Epithelial cell of proximal tubule (primary cell): ENCODE measurements around the gene ICAM5. TPM values are rescaled to one million over a fixed set of nuclear protein-coding genes. Genes with fewer than 3 reads are reported as not detected.
"Not testable (repeated sequence)": the region's sequence is repeated elsewhere in the genome, so short reads cannot be mapped to it uniquely, and the experiment has no call there.

Experiments used
- DNase-seq: peaks from one replicate; pipeline ENCODE4 v3.0.0-alpha.2; 2011; ENCODE audit warnings: low read depth
- H3K4me3 ChIP-seq: 2 replicates; pipeline ENCODE4 v1.5.1; 2011; ENCODE audit warnings: low read depth, mild to moderate bottlenecking, low read length
- total RNA-seq: library from RNA; depleted of rRNA; stranded (reverse); fragments of >200 nt; gene quantifications from 2 replicates; pipeline ENCODE4 v1.2.3, GENCODE V29; 2015
- TF ChIP-seq, protein P1 (sequence below): conservative IDR thresholded peaks from 2 replicates; pipeline ENCODE4 v1.5.1; 2012; ENCODE audit warnings: low read depth, mild to moderate bottlenecking, low read length

ICAM5 gene
- total RNA-seq, 1 donor from 2014 or later, result not detected

DNA sequence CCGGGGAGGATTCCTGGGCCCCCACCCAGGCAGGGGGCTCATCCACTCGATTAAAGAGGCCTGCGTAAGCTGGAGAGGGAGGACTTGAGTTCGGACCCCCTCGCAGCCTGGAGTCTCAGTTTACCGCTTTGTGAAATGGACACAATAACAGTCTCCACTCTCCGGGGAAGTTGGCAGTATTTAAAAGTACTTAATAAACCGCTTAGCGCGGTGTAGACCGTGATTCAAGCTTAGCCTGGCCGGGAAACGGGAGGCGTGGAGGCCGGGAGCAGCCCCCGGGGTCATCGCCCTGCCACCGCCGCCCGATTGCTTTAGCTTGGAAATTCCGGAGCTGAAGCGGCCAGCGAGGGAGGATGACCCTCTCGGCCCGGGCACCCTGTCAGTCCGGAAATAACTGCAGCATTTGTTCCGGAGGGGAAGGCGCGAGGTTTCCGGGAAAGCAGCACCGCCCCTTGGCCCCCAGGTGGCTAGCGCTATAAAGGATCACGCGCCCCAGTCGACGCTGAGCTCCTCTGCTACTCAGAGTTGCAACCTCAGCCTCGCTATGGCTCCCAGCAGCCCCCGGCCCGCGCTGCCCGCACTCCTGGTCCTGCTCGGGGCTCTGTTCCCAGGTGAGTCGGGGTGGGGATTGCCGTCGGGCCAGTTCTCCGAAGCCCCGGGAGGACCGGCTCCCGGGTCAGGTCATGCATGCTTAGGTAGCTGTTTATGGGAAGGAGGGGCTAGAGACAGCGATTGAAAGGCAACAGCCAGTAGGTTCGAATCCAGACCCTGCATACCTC, 18.9 kb upstream of the ICAM5 start, which contains the start of gene ICAM1:
Gene ICAM1, plus strand, starts transcription at position 505 of the 779 bp plus-strand sequence. Its CDS starts 40 bp downstream, at position 545.
- peak; percentile 53 for DNase-seq
- H3K4me3 ChIP-seq, result peak within 1 kb of the TSS; percentile 70
- TF ChIP-seq, protein P1, sequence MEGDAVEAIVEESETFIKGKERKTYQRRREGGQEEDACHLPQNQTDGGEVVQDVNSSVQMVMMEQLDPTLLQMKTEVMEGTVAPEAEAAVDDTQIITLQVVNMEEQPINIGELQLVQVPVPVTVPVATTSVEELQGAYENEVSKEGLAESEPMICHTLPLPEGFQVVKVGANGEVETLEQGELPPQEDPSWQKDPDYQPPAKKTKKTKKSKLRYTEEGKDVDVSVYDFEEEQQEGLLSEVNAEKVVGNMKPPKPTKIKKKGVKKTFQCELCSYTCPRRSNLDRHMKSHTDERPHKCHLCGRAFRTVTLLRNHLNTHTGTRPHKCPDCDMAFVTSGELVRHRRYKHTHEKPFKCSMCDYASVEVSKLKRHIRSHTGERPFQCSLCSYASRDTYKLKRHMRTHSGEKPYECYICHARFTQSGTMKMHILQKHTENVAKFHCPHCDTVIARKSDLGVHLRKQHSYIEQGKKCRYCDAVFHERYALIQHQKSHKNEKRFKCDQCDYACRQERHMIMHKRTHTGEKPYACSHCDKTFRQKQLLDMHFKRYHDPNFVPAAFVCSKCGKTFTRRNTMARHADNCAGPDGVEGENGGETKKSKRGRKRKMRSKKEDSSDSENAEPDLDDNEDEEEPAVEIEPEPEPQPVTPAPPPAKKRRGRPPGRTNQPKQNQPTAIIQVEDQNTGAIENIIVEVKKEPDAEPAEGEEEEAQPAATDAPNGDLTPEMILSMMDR, result no peak

DNA sequence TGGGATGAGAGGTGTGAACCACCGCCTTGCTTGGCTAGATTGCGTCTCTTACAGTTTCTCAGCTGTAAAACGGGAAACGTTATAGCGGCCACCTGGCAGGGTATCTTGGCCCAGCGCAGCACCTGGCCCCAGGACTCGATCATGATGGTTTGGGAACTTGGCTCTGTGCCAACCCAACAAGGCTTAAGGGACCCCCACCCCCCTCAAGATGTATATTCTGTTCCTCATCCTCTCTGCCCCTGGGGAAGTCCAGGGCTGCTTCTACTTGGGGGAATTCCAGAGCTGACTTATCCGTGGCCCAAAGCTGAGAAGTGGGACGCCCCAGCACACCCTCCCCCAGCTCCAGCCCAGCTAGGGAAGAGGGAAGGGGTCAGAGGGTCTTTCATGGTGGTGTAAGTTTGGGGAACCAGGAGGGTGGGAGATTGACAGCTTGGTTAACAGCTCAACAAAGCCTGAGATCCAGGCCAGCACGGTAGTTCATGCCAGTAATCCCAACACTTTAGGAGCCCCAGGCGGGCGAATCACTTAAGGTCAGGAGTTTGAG, 18.1 kb upstream of the ICAM5 start:
- peak overlapping the region; percentile 70 for H3K4me3 ChIP-seq
- TF ChIP-seq, protein P1, result no peak
- no peak for DNase-seq

DNA sequence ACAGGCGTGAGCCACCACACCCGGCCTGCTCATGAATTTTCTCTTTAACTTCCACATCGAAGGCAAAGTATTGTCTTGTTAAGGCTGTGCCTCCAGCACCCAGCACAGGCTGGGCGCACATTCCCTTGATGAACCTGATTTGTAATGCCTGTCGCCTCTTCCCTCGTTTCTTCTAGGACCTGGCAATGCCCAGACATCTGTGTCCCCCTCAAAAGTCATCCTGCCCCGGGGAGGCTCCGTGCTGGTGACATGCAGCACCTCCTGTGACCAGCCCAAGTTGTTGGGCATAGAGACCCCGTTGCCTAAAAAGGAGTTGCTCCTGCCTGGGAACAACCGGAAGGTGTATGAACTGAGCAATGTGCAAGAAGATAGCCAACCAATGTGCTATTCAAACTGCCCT, 15.2 kb upstream of the ICAM5 start:
- no peak overlapping the region for H3K4me3 ChIP-seq
- TF ChIP-seq, protein P1, result no peak
- DNase-seq, result no peak

DNA sequence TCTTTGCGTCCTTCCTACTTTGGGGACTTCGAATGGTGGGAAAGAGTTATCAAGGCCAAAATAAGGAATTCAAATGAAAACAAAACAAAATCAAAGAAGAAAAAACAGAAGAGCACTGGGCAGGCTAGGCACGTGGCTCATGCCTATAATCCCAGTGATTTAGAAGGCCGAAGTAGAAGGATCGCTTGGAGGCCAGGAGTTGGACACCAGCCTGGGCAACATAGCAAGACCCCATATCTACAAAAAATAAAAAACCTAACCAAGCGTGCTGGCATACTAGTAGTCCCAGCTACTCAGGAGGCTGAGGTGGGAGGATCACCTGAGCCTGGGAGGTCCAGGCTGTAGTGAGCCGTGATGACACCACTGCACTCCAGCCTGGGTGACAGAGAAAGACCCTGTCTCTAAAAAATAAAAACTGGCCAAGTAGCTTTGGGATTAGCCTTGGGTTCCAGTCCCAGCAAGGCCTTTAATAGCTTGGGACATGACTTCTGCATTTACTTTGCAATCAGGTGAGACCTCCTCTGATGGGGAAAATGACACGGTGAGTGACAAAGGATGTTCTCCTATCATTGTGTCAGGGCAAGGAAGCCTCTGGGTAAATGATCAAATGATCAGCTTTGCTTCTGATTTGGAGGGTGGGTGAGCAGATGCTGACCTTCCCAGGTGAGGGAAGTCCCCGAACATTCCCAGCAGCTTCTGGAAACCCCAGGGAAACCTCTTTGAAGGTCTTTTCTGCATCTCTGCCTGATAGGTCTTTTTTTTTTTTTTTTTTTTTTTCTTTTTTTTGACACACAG, 11.8 kb upstream of the ICAM5 start:
- TF ChIP-seq, protein P1, result no peak
- no peak overlapping the region for H3K4me3 ChIP-seq
- DNase-seq, result no peak

DNA sequence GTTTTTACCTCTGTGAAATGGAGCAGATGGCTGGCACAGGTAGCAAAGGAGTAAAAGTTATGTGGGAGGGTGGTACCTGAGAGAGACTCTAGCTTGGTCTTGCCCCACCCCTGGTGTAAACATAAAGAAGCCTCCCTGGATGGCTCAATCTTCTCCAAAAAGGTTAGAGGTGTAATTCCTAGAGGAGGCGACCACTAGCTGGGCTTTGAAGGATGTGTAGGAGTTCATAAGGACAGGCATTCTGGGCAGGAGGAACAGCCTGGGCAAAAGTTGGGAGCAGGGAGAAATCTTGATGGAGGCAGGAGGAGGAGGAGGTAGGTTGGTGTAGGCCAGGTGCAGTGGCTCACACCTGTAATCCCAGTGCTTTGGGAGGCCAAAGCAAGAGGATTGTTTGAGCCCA, 10.8 kb upstream of the ICAM5 start:
- no peak overlapping the region for H3K4me3 ChIP-seq
- DNase-seq, result no peak
- TF ChIP-seq, protein P1, result no peak

DNA sequence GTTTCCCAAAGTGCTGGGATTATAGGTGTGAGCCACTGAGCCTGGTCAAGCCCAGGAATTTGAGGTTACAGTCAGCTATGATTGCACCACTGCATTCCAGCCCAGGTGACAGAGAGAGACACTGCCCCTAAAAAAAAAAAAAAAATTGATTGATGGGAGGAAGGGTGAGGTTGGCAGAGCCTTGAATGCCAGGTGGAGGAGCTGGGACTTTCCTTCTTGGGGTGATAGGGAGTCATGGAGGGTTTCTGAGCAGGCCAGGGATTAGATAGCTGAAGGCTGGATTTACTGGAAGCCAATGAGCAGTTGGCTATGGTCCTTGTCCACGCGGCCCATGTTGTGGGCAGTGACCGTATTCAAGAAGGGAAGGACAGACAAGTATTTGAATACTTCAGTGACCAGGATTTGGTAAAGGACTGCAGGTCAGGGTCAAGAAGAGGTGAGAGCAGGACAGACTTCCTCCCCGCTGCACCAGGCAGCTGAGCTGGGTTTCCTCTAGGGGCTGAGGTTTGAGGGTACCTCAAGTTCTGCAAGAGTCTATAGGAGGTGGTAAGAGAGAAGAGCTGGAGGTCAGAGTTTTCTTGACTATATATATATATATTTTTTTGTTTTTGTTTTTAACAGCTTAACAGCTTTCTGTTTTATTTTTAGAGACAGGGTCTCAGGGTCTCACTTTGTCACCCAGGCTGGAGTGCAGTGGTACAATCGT, 9.9 kb upstream of the ICAM5 start:
- H3K4me3 ChIP-seq, result no peak overlapping the region

DNA sequence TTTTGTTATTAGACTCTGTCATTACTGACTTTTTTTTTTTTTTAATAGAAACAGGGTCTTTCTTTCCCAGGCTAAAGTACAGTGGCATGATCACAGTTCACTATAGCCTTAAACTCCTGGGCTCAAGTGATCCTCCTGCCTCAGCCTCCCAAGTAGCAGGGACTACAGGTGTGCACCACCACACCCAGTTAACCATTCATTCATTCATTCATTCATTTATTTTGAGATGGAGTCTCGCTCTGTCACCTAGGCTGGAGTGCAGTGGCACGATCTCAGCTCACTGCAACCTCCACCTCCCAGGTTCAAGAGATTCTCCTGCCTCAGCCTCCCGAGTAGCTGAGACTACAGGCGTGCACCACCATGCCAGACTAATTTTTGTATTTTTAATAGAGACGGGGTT, 7.7 kb upstream of the ICAM5 start:
- H3K4me3 ChIP-seq, DNase-seq: not testable (repeated sequence)

More for the DNA sequence above, 9.9 kb upstream of the ICAM5 start:
- DNase-seq, result no peak
- TF ChIP-seq, protein P1, result no peak
